Activated T-helper 2 cell treated with anti-CD3 and anti-CD28 coated beads, Interferon-gamma antibody, Interleukin-2, Interleukin-4, amounts not matched to agents 10 μg/mL and 5 μg/mL and 100 μg/mL, durations not matched to agents 14 hours and 24 hours and 36 hours (primary cell): ENCODE results near the gene NT5C3A. TPM values are rescaled to one million over a fixed set of nuclear protein-coding genes. Genes with fewer than 3 reads are reported as not detected.
"Not testable (repeated sequence)": the region's sequence is repeated elsewhere in the genome, so short reads cannot be mapped to it uniquely, and the experiment has no call there.

Experiments used
- DNase-seq: peaks from one replicate; pipeline ENCODE4 v3.0.0; 2021; ENCODE audit warnings: low spot score
- H3K27ac Mint-ChIP-seq: one replicate; pipeline ENCODE4 v1.8.0; 2021; ENCODE audit warnings: mixed read lengths
- H3K27me3 Mint-ChIP-seq: one replicate; pipeline ENCODE4 v1.8.0; 2021; ENCODE audit warnings: low read depth, mixed read lengths
- H3K36me3 Mint-ChIP-seq: one replicate; pipeline ENCODE4 v1.8.0; 2021; ENCODE audit warnings: low read depth, mixed read lengths
- H3K4me1 Mint-ChIP-seq: one replicate; pipeline ENCODE4 v1.8.0; 2021; ENCODE audit warnings: low read depth, mixed read lengths
- H3K4me3 Mint-ChIP-seq: one replicate; pipeline ENCODE4 v1.8.0; 2021; ENCODE audit warnings: low read depth, mild to moderate bottlenecking, moderate library complexity, mixed read lengths
- H3K9me3 Mint-ChIP-seq: one replicate; pipeline ENCODE4 v1.8.0; 2021; ENCODE audit warnings: mixed read lengths
- intact Hi-C: fragments of 100-400 bp; cut with micrococcal nuclease; formaldehyde crosslinking; loops from one replicate; pipeline ENCODE4 v1.15.1; 2023
- total RNA-seq: library from RNA; stranded (reverse); gene quantifications from 2 replicates; pipeline ENCODE4 v1.2.3, GENCODE V29; 2022

NT5C3A gene
- total RNA-seq, 1 donor from 2014 or later: 30.0 TPM

DNA sequence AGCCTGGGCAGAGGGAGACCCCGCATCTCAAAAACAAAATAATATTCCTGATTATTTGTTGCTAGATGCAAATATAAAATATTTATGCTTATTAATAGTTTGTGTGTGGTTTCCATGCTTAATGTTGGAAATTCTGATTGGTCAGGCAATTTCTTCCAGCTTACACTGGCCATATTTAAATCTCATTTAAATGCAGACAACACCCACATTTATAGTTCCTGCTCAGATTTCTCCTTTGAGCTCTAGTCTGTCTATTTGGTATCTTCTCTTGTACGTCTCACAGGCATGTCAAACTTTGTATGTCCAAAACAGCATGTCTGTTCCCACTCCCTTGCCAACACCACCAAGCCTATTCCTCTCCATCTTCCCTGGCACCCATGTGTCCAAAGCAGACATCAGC lies 52.8 kb downstream of the NT5C3A start:
- Mint-ChIP-seq H3K27me3 (no peaks in the 10 kb centered on the region), H3K9me3 (no peaks in the 10 kb centered on the region), H3K4me3 (no peak overlapping the region), H3K4me1 (no peaks in the 10 kb centered on the region), H3K27ac (no peak overlapping the region), H3K36me3 (peaks cover 36% of the 10 kb centered on the region)
- intact Hi-C loops: no loop called here
- no peak for DNase-seq

DNA sequence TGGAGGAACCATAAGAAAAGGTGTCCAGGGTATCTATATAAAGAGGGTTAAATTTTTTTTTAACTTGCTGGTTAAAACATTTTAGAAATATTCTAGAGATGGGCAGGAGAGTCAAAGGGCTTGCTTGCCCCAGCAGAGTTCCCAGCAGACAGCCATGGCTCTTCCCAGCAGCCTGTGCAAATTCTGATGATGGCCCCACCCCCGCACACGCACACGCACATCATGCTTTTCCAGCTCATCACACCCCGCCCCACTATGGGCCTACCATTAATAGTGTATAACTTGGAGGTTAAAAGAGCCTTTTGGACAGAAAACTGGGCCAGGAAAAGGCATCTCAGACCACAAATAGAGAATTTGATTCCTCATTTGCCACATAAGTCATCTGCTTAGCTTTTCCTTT lies 56.9 kb downstream of the NT5C3A start:
- H3K27ac Mint-ChIP-seq, H3K27me3 Mint-ChIP-seq, intact Hi-C loops, DNase-seq, H3K4me3 Mint-ChIP-seq, H3K36me3 Mint-ChIP-seq, H3K9me3 Mint-ChIP-seq, H3K4me1 Mint-ChIP-seq: not testable (repeated sequence)

GRCh38 chr7:33005193-33005592 lies 57.4 kb downstream of the NT5C3A start:
- DNase-seq, H3K4me1 Mint-ChIP-seq, H3K27me3 Mint-ChIP-seq, H3K9me3 Mint-ChIP-seq, H3K4me3 Mint-ChIP-seq, H3K27ac Mint-ChIP-seq, intact Hi-C loops, H3K36me3 Mint-ChIP-seq: not testable (repeated sequence)

- DNase-seq, H3K27me3 Mint-ChIP-seq, H3K4me3 Mint-ChIP-seq, H3K4me1 Mint-ChIP-seq, H3K27ac Mint-ChIP-seq, H3K36me3 Mint-ChIP-seq, intact Hi-C loops, H3K9me3 Mint-ChIP-seq: not testable (repeated sequence)
Measured at GRCh38 chr7:33004104-33004616, 58.4 kb downstream of the NT5C3A start.

GRCh38 chr7:33003111-33003510 lies 59.5 kb downstream of the NT5C3A start:
- H3K4me1 Mint-ChIP-seq, H3K27ac Mint-ChIP-seq, DNase-seq, H3K36me3 Mint-ChIP-seq, intact Hi-C loops, H3K27me3 Mint-ChIP-seq, H3K9me3 Mint-ChIP-seq, H3K4me3 Mint-ChIP-seq: not testable (repeated sequence)

DNA sequence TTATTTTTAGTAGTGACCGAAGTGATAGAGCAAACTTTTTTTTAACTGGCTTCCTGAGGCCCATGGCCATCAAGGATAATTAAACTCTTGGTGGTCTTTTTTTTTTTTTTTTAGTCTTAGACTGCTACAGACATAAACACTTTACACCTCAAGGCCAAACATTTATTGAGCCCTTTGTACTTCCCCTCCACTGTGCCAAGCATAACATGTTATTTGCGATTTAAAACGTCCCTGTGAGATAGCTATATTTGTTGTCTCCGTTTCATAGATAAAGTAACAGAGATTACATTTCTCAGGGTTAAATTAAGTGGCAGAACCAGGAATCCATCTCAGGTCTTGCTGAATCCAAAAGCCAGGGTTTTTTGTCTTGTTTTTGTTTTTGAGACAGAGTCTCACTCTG lies 63.2 kb downstream of the NT5C3A start:
- H3K4me1 Mint-ChIP-seq, DNase-seq, H3K4me3 Mint-ChIP-seq, H3K27ac Mint-ChIP-seq, H3K36me3 Mint-ChIP-seq, H3K27me3 Mint-ChIP-seq, H3K9me3 Mint-ChIP-seq, intact Hi-C loops: not testable (repeated sequence)

DNA sequence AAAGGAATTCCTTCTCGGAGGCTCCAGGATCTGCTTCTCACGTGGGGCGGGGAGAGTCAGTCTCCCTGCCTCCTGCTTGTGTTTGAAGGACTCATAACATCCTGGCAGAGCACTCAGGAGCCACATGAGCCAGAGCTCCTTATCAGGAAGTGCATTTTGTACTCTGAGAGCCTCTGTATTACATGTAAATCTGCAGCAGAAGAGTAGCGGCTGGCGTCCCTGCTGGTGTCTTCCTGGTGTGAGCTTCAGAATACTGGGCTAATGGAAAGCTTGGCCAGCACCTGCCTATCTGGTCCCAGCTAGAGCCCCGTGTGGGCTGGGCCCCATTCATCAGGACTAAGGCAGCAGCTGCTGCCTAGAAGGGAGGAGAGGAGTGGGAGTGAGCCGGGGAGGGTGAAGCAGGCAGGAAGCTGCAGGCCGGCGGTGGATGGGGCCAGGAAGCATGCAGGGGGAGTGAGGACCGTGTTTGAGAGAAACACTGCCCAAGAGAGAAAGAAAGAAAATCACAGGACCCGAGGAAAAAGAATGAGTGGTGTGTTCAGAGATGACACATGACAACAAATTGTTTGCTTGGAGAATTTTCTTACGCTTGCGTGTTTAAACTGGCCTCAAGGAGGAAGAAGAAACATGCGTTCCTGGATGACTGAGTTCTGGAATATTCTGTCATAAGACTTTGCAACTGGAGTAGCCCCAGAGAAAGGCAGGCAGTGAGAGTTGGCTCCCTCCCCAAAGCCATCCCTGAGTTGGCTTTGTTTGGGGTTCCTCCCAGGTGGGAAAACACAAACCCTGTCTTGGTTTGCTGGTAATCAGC lies 64.0 kb downstream of the NT5C3A start:
- DNase-seq, H3K4me3 Mint-ChIP-seq, H3K9me3 Mint-ChIP-seq, H3K36me3 Mint-ChIP-seq, H3K27ac Mint-ChIP-seq, H3K4me1 Mint-ChIP-seq, H3K27me3 Mint-ChIP-seq, intact Hi-C loops: not testable (repeated sequence)

DNA sequence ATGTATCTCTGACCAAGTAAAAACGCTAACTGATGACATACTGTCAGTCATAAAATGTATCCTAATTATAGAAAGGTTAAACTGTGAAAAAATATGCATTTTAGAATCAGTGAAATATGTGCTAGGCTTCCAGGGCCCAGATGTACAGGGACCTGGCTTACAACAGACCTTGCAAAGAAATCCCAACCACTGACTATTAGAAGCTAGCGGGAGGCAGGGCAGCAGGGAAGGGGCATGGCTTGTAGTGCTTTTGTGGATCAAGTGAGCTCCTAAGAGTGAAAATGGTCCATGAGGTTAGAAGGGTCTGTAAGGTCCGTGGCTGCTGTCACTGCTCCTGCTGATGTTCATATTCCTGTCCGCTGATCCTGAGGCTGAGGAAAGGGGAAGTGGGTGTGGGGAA lies 64.6 kb downstream of the NT5C3A start:
- not testable (repeated sequence) for H3K27ac Mint-ChIP-seq, H3K27me3 Mint-ChIP-seq, H3K9me3 Mint-ChIP-seq

GRCh38 chr7:32992750-32993149 lies 69.8 kb downstream of the NT5C3A start:
- H3K27me3 Mint-ChIP-seq, H3K27ac Mint-ChIP-seq, H3K9me3 Mint-ChIP-seq, DNase-seq, intact Hi-C loops, H3K36me3 Mint-ChIP-seq, H3K4me3 Mint-ChIP-seq: not testable (repeated sequence)
- peaks cover 19% of the 10 kb centered on the region for H3K4me1 Mint-ChIP-seq

More for the DNA sequence above, 64.6 kb downstream of the NT5C3A start:
- H3K4me3 Mint-ChIP-seq, DNase-seq, H3K4me1 Mint-ChIP-seq, H3K36me3 Mint-ChIP-seq, intact Hi-C loops: not testable (repeated sequence)

GRCh38 chr7:32991975-32992700 lies 70.4 kb downstream of the NT5C3A start:
- H3K27ac Mint-ChIP-seq, intact Hi-C loops, H3K36me3 Mint-ChIP-seq, DNase-seq, H3K9me3 Mint-ChIP-seq, H3K27me3 Mint-ChIP-seq, H3K4me3 Mint-ChIP-seq: not testable (repeated sequence)
- H3K4me1 Mint-ChIP-seq: peaks cover 19% of the 10 kb centered on the region

DNA sequence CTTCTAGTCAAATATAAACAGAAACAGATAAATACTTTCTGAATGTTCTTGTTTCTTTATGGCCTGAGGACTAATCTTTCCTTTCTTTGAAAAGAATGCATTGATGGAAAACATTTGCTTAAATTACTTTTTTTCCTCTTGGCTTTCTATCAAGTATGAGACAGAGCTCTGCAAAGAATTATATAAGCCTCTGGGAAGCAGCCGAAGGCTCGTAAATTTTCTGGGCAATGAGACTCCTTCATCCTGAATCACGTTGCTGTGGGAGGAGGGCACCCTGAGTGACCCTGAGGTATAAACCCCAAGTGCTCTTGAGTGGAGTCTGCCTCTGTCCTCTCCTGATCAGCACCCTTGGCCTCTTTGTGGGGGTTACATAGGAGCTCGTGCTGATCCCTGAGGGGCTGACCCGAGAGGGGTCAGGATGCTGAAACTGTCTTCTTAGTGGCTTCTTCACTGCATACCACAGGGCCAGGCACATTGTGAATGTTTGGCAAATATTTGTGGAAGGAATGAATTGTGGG lies 71.4 kb downstream of the NT5C3A start:
- intact Hi-C loops, H3K27me3 Mint-ChIP-seq, H3K9me3 Mint-ChIP-seq, DNase-seq, H3K4me3 Mint-ChIP-seq, H3K27ac Mint-ChIP-seq, H3K36me3 Mint-ChIP-seq: not testable (repeated sequence)
- H3K4me1 Mint-ChIP-seq: peaks cover 19% of the 10 kb centered on the region

- H3K27me3 Mint-ChIP-seq, H3K27ac Mint-ChIP-seq, H3K36me3 Mint-ChIP-seq, H3K4me3 Mint-ChIP-seq, DNase-seq, H3K9me3 Mint-ChIP-seq, intact Hi-C loops: not testable (repeated sequence)
- peaks cover 16% of the 10 kb centered on the region for H3K4me1 Mint-ChIP-seq
Measured at GRCh38 chr7:32988148-32988547, 74.4 kb downstream of the NT5C3A start.

DNA sequence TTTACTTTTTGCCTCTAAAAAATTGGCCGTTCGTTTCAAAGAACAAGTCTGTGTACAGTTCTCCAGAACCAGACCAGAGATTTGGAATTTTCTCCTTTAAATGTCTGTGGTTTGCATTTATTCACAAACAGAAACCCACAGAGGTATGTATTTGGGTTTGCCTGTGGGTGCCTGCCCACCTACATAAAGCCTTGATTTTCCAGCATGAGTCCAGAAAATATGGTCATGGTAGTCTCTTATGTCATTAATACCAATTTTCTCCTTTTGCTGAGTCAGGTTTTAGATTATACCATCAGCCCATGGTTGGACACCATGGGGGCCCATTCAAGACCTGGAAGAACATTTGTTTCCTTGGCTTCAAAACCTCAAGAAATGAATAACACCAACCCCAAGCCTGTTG lies 82.7 kb downstream of the NT5C3A start:
- DNase-seq, H3K27ac Mint-ChIP-seq, intact Hi-C loops: not testable (repeated sequence)

More for the DNA sequence above, 82.7 kb downstream of the NT5C3A start:
- H3K4me1 Mint-ChIP-seq, H3K36me3 Mint-ChIP-seq, H3K4me3 Mint-ChIP-seq, H3K9me3 Mint-ChIP-seq, H3K27me3 Mint-ChIP-seq: not testable (repeated sequence)
